A673 (cell line): ENCODE data around the gene KRT74.

Experiments
- EZH2 ChIP-seq: fragments of 200-600 bp; sonication (generic); IDR thresholded peaks from 2 replicates; pipeline ENCODE4 v1.6.1; 2017; ENCODE audit warnings: borderline replicate concordance, low read depth, mild to moderate bottlenecking, mixed read lengths, antibody characterized with exemption, low read length; ENCODE audit not compliant: poor library complexity, severe bottlenecking
- TF ChIP-seq, protein P1 (sequence below): fragments of 300-800, 200-600 bp; sonication (generic); conservative IDR thresholded peaks from 2 replicates; pipeline ENCODE4 v1.5.1; 2017; ENCODE audit warnings: low read depth, mild to moderate bottlenecking, antibody characterized with exemption, low read length, moderate library complexity, mixed read lengths

DNA sequence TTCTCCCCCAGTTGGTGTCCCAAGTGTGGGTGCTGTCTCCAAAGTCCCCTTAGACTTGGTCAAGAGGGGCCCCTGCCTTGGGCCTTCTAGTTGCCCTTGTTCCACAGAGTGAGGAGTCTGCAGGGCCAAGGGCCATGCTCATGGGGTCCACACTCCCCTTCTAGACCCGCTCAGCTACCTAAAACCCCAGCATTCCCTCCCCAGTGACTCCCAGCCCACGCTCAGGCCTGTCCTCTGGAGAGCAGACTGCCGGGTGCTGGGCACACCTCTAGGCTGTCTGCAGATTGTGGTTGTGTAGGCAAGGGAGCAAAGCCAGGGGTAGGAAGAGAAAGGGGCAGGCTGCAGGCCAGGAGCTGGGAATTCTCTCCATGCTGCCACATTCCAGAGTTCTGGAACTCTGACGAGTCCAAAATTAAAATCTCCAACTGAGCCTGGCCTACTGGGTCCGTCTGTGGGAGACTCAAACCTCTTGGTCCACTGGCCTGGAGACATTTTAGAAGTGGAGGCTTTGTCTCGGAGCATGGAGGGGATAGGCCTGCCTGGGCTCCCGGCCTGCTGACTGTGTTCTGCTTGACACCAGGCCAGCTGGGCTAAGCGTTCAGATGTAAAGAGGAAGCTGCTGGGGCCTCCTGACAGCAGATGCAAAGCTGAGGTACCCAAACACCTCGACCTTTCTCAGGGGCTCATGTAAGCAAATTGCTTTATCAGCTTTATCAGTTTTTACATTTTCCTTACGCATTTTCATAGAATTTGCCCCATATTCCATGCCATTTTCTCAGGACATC lies 39.8 kb downstream of the KRT74 start:
- TF ChIP-seq, protein P1, sequence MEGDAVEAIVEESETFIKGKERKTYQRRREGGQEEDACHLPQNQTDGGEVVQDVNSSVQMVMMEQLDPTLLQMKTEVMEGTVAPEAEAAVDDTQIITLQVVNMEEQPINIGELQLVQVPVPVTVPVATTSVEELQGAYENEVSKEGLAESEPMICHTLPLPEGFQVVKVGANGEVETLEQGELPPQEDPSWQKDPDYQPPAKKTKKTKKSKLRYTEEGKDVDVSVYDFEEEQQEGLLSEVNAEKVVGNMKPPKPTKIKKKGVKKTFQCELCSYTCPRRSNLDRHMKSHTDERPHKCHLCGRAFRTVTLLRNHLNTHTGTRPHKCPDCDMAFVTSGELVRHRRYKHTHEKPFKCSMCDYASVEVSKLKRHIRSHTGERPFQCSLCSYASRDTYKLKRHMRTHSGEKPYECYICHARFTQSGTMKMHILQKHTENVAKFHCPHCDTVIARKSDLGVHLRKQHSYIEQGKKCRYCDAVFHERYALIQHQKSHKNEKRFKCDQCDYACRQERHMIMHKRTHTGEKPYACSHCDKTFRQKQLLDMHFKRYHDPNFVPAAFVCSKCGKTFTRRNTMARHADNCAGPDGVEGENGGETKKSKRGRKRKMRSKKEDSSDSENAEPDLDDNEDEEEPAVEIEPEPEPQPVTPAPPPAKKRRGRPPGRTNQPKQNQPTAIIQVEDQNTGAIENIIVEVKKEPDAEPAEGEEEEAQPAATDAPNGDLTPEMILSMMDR, result no peak
- no peak for TF ChIP-seq EZH2
